Ovary (tissue), 9 donors: ENCODE results near the gene BLTP2. TPM values are rescaled to one million over a fixed set of nuclear protein-coding genes. Genes with fewer than 3 reads are reported as not detected.
A peak's percentile ranks its signal among the peaks of the same experiment; 100 is the strongest.

Experiments
- DNase-seq, 5 donors: peaks; one replicate each; pipeline ENCODE4 v3.0.0-alpha.2; 2019 to 2020
- H3K27ac ChIP-seq, 2 donors: fragments of 200-600 bp; one replicate each; pipeline versions ENCODE4 v1.5.1 to v1.8.0; 2019 to 2022
- H3K27me3 ChIP-seq: fragments of 200-600 bp; one replicate; pipeline ENCODE4 v1.8.0; 2022
- H3K36me3 ChIP-seq: fragments of 200-600 bp; sonication (generic); one replicate; pipeline ENCODE4 v1.5.1; 2019
- H3K4me1 ChIP-seq: one replicate; pipeline ENCODE4 v1.8.1; 2013; ENCODE audit warnings: mild to moderate bottlenecking, moderate library complexity; ENCODE audit not compliant: insufficient read depth
- H3K4me3 ChIP-seq: fragments of 200-600 bp; sonication (generic); one replicate; pipeline ENCODE4 v1.5.1; 2017
- H3K9me3 ChIP-seq, 2 donors: fragments of 200-600 bp in 1 of 2; sonication (generic) in 1 of 2; one replicate each; pipeline versions ENCODE4 v1.5.1 to v1.8.1; 2013 to 2019; ENCODE audit warnings: mild to moderate bottlenecking in 1 of 2, moderate library complexity in 1 of 2
- EP300 ChIP-seq: sonication (generic); formaldehyde crosslinking; IDR thresholded peaks from one replicate; pipeline ENCODE4 v1.6.1; 2017; ENCODE audit warnings: antibody characterized with exemption
- POLR2A ChIP-seq: fragments of 450-650 bp; IDR thresholded peaks from one replicate; pipeline ENCODE4 v1.6.1; 2017; ENCODE audit warnings: antibody characterized with exemption, mild to moderate bottlenecking, moderate library complexity
- WGBS, 3 donors: extraction: QIAGEN DNeasy Blood & Tissue Kit in 1 of 3; methylation state at CpG; one replicate each; pipeline versions ENCODE4 v1.1.5 to v1.1.7; 2013 to 2017; 5-methylcytosine and 5-hydroxymethylcytosine counted together
- intact Hi-C, 4 donors: fragments of 100-400 bp; cut with DNase I; formaldehyde crosslinking; loops; one replicate each; pipeline versions ENCODE4 v1.11.0 to v1.15.1; 2022 to 2023
- polyA plus RNA-seq, 2 donors: library from polyadenylated mRNA; stranded (reverse); fragments of 200-250 nt in 1 of 2; fragments of 350-450 nt in 1 of 2; fragmentation: Illumina TruSeq in 1 of 2; extraction: RNeasy Lipid Tissue Mini Kit (QIAGEN cat#74804) in 1 of 2; gene quantifications; one replicate each; pipeline ENCODE4 v1.2.3, GENCODE V29; 2013 to 2014
- total RNA-seq, 7 donors: library from RNA; depleted of rRNA in 2 of 7; stranded (reverse); fragments of >200 nt in 2 of 7; fragmentation: NEBNext Ultra II Directional in 3 of 7; extraction: Animal tissue kit (Norgen Biotek cat#: 25700) in 3 of 7; gene quantifications; one replicate each; pipeline versions ENCODE4 v1.1.0 to v1.2.4, GENCODE V29; 2016 to 2023
- TF ChIP-seq, protein P1 (sequence below), 3 donors: fragments of 450-650 bp in 2 of 3; fragments of 200-600 bp in 1 of 3; IDR thresholded peaks; one replicate each; pipeline versions ENCODE4 v1.5.1 to v1.8.0; 2016 to 2022; ENCODE audit warnings: antibody characterized with exemption in 3 of 3, mild to moderate bottlenecking in 1 of 3
- donor health status: DM: no; HTN: no; CAD: no; lungs with moderate emphysema.
- donor health status: DM: no; HTN: no; CAD: no.
- donor health status: Bipolar disorder and iron deficiency.
- donor health status: DM: yes; HTN: yes; CAD: no.
- donor health status: DM: no; HTN: no; CAD: no.
- donor health status: DM: yes; HTN: yes; CAD: no.

The BLTP2 gene
- total and polyA plus RNA-seq, 9 donors: 24.9 to 148 (median 93.2) TPM

DNA sequence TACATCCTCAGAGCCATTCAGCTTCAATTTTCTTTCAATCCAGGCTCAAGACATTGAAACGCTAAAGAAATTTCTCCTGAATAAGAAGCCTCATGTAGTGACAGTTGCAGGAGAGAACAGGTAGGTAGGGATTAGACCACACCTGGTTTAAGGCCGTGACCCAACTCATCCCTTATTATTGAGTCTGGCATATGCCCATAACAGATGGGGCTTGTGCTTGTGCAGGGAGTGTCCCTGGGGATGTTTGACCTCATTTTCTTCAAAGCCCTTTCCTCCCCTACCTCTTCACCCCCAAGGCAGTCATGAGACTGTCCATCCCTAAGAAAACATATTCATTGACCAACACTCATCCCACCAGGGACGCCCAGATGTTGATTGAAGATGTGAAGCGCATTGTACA lies 41.3 kb upstream of the BLTP2 start:
- no peak overlapping the region for H3K4me3 ChIP-seq
- H3K4me1 ChIP-seq: no peaks in the 10 kb centered on the region
- no peaks in the 10 kb centered on the region for H3K27me3 ChIP-seq
- H3K36me3 ChIP-seq: no peaks in the 10 kb centered on the region
- WGBS, 3 donors: 80 to 86% (median 82%) methylated on average over 4 of the region's 4 CpGs
- no peak overlapping the region for H3K27ac ChIP-seq
- H3K9me3 ChIP-seq: no peaks in the 10 kb centered on the region
- no peak for TF ChIP-seq POLR2A
- intact Hi-C loops: no loop called here
- DNase-seq: no peak

DNA sequence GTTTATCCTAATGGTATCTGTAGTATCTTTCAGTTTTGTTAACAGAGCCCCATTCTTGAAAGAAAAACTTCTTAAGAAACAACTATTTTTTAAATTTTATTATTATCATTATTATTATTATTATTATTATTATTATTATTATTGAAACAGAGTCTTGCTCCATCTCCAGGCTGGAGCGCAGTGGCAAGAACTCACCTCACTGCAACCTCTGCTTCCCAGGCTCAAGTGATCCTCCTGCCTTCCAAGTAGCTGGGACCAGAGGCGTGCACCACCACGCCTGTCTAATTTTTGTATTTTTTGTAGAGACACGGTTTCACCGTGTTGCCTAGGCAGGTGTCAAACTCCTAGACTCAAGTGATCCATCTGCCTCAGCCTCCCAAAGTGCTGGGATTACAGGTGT lies 40.4 kb upstream of the BLTP2 start:
- no peaks in the 10 kb centered on the region for H3K36me3 ChIP-seq
- intact Hi-C loops: no loop called here
- H3K9me3 ChIP-seq: no peaks in the 10 kb centered on the region
- DNase-seq: peak in 1 of 5 donors; percentile 8
- H3K4me3 ChIP-seq: no peak overlapping the region
- no peaks in the 10 kb centered on the region for H3K4me1 ChIP-seq
- no peak overlapping the region for H3K27ac ChIP-seq
- TF ChIP-seq, protein P1, sequence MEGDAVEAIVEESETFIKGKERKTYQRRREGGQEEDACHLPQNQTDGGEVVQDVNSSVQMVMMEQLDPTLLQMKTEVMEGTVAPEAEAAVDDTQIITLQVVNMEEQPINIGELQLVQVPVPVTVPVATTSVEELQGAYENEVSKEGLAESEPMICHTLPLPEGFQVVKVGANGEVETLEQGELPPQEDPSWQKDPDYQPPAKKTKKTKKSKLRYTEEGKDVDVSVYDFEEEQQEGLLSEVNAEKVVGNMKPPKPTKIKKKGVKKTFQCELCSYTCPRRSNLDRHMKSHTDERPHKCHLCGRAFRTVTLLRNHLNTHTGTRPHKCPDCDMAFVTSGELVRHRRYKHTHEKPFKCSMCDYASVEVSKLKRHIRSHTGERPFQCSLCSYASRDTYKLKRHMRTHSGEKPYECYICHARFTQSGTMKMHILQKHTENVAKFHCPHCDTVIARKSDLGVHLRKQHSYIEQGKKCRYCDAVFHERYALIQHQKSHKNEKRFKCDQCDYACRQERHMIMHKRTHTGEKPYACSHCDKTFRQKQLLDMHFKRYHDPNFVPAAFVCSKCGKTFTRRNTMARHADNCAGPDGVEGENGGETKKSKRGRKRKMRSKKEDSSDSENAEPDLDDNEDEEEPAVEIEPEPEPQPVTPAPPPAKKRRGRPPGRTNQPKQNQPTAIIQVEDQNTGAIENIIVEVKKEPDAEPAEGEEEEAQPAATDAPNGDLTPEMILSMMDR (IDR thresholded peaks at IDR 0.05): no peak
- TF ChIP-seq POLR2A: no peak
- TF ChIP-seq EP300: no peak
- no peaks in the 10 kb centered on the region for H3K27me3 ChIP-seq
- 62 to 82% (median 65%) methylated on average over 5 of the region's 5 CpGs for WGBS, 3 donors

DNA sequence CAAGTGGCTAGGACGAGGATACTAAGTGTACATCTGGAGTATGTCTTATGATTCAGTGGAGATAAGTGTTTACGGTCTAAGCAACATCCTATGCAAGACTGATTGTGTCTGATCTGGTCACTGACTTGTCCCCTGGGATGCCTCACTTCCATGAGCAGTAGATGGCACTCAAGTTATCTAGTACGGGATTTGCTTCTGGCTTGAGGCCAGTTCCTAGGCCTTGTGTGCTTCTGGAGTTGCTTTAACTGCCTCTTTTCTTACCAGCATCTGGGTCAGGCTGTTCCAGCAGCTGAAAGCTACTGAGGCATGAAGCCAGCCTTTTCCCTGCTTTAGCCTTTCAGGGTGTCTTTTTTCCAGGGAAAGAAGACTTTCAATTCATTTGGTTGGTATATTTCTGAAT lies 40.0 kb upstream of the BLTP2 start:
- intact Hi-C loops: no loop called here
- Histone ChIP-seq H3K9me3 (no peaks in the 10 kb centered on the region), H3K4me3 (no peak overlapping the region), H3K4me1 (no peaks in the 10 kb centered on the region), H3K27me3 (no peaks in the 10 kb centered on the region), H3K27ac (no peak overlapping the region), H3K36me3 (no peaks in the 10 kb centered on the region)
- TF ChIP-seq POLR2A: no peak
- no peak for TF ChIP-seq EP300
- TF ChIP-seq, protein P1 (IDR thresholded peaks at IDR 0.05): no peak
- peak; percentile 42 to 66 (median 60) for DNase-seq
- 12 to 25% (median 21%) methylated on average over 3 of the region's 3 CpGs for WGBS, 3 donors

DNA sequence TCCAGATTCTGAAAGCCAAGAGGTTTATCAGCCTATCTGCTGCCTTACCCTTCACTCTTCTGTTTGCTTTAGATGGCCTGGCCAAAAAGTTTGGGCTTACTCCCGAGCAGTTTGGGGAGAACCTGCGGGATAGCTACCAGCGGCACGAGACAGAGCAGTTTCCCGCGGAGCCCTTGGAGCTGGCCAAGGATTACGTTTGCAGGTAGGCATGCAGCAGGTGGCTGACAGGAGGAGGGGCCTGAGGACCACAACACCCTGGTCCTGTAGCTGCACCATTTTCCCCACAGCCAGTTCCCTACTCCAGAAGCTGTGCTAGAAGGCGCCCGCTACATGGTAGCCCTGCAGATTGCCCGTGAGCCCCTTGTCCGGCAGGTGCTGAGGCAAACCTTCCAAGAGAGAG lies 37.7 kb upstream of the BLTP2 start:
- intact Hi-C loops: no loop called here
- 82 to 89% (median 89%) methylated on average over 11 of the region's 11 CpGs for WGBS, 3 donors
- Histone ChIP-seq H3K27me3 (no peaks in the 10 kb centered on the region), H3K4me3 (no peak overlapping the region), H3K4me1 (no peaks in the 10 kb centered on the region), H3K27ac (no peak overlapping the region), H3K9me3 (no peaks in the 10 kb centered on the region), H3K36me3 (no peaks in the 10 kb centered on the region)
- no peak for TF ChIP-seq EP300
- no peak for TF ChIP-seq POLR2A
- TF ChIP-seq, protein P1 (IDR thresholded peaks at IDR 0.05): no peak
- DNase-seq: peak in 1 of 5 donors; percentile 27

DNA sequence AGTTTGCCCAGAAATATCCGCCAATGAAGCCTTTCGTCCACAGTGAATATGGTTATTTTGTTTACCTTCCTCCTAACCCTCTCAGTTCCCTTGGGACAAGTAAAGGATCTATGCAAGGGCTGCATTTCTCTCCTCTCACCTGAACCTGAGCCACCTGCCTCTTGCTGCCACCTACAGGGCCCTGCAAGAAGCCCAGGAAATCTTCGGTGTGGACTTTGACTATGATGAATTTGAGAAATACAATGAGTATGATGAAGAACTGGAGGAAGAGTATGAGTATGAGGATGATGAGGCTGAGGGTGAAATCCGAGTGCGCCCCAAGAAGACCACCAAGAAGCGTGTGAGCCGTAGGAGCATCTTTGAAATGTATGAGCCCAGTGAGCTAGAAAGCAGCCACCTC lies 31.0 kb upstream of the BLTP2 start:
- H3K4me3 ChIP-seq: no peak overlapping the region
- TF ChIP-seq, protein P1 (IDR thresholded peaks at IDR 0.05): no peak
- no peak for TF ChIP-seq POLR2A
- TF ChIP-seq EP300: no peak
- no peaks in the 10 kb centered on the region for H3K9me3 ChIP-seq
- no peaks in the 10 kb centered on the region for H3K4me1 ChIP-seq
- no peaks in the 10 kb centered on the region for H3K36me3 ChIP-seq
- 80 to 84% (median 83%) methylated on average over 7 of the region's 7 CpGs for WGBS, 3 donors
- intact Hi-C loops: loop anchor here in 1 of 4 donors (2.0 kb wide), 1 partner anchor 19 kb away; no protein-coding TSS in a partner anchor
- no peaks in the 10 kb centered on the region for H3K27me3 ChIP-seq
- no peak for DNase-seq
- no peak overlapping the region for H3K27ac ChIP-seq
